OCI-LY7 (cell line): ENCODE measurements around the gene NTF3.

Experiments
- EZH2phosphoT487 ChIP-seq: fragments of 200-600 bp; sonication (generic); IDR thresholded peaks from 2 replicates; pipeline ENCODE4 v1.6.1; 2018; ENCODE audit warnings: low read depth, borderline replicate concordance, mild to moderate bottlenecking, mixed run types, antibody characterized with exemption, low read length, moderate library complexity, mixed read lengths
- TF ChIP-seq, protein P1 (sequence below): fragments of 200-600 bp; sonication (generic); conservative IDR thresholded peaks from 2 replicates; pipeline ENCODE4 v1.5.1; 2014; ENCODE audit warnings: mild to moderate bottlenecking, antibody characterized with exemption, low read length, moderate library complexity, mixed read lengths

DNA sequence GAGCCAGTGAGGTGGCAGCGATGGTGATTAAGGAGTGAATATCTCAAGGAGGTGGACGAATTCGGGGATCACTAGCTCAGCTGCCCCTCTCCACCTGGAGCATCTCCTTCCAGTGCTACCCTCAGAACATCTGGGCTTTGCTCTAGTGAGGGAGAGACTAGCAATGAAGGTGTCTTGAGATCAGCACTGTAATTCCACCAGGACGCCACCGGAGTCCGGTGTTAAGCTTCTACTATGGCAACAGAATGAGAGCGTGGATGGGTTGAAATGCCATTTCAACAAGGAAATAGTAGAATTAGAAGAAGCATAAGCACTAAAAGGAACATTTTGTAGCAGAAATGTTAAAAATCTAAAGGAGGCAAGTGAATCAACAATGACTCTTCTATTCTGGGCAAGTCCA, 61.1 kb downstream of the NTF3 start:
- no peak for TF ChIP-seq EZH2phosphoT487
- TF ChIP-seq, protein P1, sequence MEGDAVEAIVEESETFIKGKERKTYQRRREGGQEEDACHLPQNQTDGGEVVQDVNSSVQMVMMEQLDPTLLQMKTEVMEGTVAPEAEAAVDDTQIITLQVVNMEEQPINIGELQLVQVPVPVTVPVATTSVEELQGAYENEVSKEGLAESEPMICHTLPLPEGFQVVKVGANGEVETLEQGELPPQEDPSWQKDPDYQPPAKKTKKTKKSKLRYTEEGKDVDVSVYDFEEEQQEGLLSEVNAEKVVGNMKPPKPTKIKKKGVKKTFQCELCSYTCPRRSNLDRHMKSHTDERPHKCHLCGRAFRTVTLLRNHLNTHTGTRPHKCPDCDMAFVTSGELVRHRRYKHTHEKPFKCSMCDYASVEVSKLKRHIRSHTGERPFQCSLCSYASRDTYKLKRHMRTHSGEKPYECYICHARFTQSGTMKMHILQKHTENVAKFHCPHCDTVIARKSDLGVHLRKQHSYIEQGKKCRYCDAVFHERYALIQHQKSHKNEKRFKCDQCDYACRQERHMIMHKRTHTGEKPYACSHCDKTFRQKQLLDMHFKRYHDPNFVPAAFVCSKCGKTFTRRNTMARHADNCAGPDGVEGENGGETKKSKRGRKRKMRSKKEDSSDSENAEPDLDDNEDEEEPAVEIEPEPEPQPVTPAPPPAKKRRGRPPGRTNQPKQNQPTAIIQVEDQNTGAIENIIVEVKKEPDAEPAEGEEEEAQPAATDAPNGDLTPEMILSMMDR, result no peak
